ENCODE measurements around the gene STK17B. TPM values are rescaled to one million over a fixed set of nuclear protein-coding genes. Genes with fewer than 3 reads are reported as not detected.

Gene STK17B
- total and polyA plus RNA-seq, 2 of the 13 experiments (the other 11 are each of a cell fraction or from before 2014, with no cell fraction given) = 1.6 to 4.5 TPM

GRCh38 chr2:196162586-196163175 lies 8.7 kb downstream of the STK17B start:
- POLR2A ChIA-PET = no interaction called here
- in situ Hi-C loops (cut with HindIII; ENCODE audit: extremely low pct_ligation_motif_present, low pct_unique_long_range_greater_than_20kb) = no loop called here

More at GRCh38 chr2:196162586-196163175, 8.7 kb downstream of the STK17B start:
- Histone ChIP-seq H3K79me2 (ENCODE audit: insufficient read depth, low read length) (no peaks in the 10 kb centered on the region), H3K4me1 (ENCODE audit: insufficient read depth, low read length) (no peaks in the 10 kb centered on the region), H3K4me3 (replicated peaks in 1 of 3; ENCODE audit: insufficient read depth in 1 of 3, low read depth in 2 of 3, low read length in 3 of 3) (no peak overlapping the region), H3K4me2 (ENCODE audit: low read depth, low read length) (no peak overlapping the region), H2AFZ (ENCODE audit: low read length) (no peak overlapping the region), H3K9me3 (ENCODE audit: low read length) (no peaks in the 10 kb centered on the region), H4K20me1 (ENCODE audit: insufficient read depth, low read length) (no peaks in the 10 kb centered on the region), H3K27ac (ENCODE audit: extremely low read length, insufficient read depth, low read length) (no peak overlapping the region), H3K9ac (ENCODE audit: insufficient read depth, low read depth, low read length) (no peak overlapping the region), H3K36me3 (replicated peaks in 1 of 2; ENCODE audit: control insufficient read depth in 1 of 2, insufficient read depth in 2 of 2, low read length in 2 of 2) (no peaks in the 10 kb centered on the region), H3K27me3 (ENCODE audit: control insufficient read depth in 1 of 2, insufficient read depth in 2 of 2, low read length in 2 of 2) (no peaks in the 10 kb centered on the region)
- 90% methylated on average over 6 of the region's 6 CpGs for WGBS (ENCODE audit: low lambda C conversion rate)
- BruUV-seq (replicated peaks) = no TSS peak
- no peak for DNase-seq (ENCODE audit: low spot score)
- CTCF ChIA-PET (ENCODE audit: low intra/inter-chr PET ratio, low total read pairs) = no interaction called here
- no peak for ATAC-seq
- TF ChIP-seq JUN (CRISPR knock-in tag; IDR thresholded peaks at IDR 0.05) = no peak
- no peak for TF ChIP-seq FOXK2 (IDR thresholded peaks at IDR 0.05)
- TF ChIP-seq ZNF850 (CRISPR knock-in tag; conservative IDR thresholded peaks at IDR 0.05) = no peak
- TF ChIP-seq ATF5 (CRISPR knock-in tag; IDR thresholded peaks at IDR 0.05; ENCODE audit: low read depth) = no peak
- no peak for TF ChIP-seq SRSF4 (IDR thresholded peaks at IDR 0.05; ENCODE audit: low read depth, low read length, poor library complexity, severe bottlenecking)
- TF ChIP-seq ZNF549 (CRISPR knock-in tag; IDR thresholded peaks at IDR 0.05) = no peak
- TF ChIP-seq SATB2 (CRISPR knock-in tag; IDR thresholded peaks at IDR 0.05) = no peak
- no peak for TF ChIP-seq NR2C2 (CRISPR knock-in tag; IDR thresholded peaks at IDR 0.05; ENCODE audit: borderline replicate concordance)
- TF ChIP-seq ZNF280B (CRISPR knock-in tag; IDR thresholded peaks at IDR 0.05; ENCODE audit: borderline replicate concordance) = no peak
- TF ChIP-seq MXD1 (CRISPR knock-in tag; IDR thresholded peaks at IDR 0.05) = no peak
- no peak for TF ChIP-seq NR2F2 (IDR thresholded peaks at IDR 0.05; ENCODE audit: borderline replicate concordance, low read depth)
- TF ChIP-seq ZSCAN20 (CRISPR knock-in tag; IDR thresholded peaks at IDR 0.05; ENCODE audit: borderline replicate concordance) = no peak
- no peak for TF ChIP-seq KDM5B (CRISPR knock-in tag; IDR thresholded peaks at IDR 0.05; ENCODE audit: borderline replicate concordance)
- TF ChIP-seq ETV6 (CRISPR knock-in tag; conservative IDR thresholded peaks at IDR 0.05) = no peak
- TF ChIP-seq MAFK (conservative IDR thresholded peaks at IDR 0.05 in 1 of 2, IDR thresholded peaks at IDR 0.05 in 1 of 2; ENCODE audit: low read length in 2 of 2) = no peak
- no peak for TF ChIP-seq ZBTB3 (CRISPR knock-in tag; IDR thresholded peaks at IDR 0.05; ENCODE audit: borderline replicate concordance, low read depth)
- TF ChIP-seq GPBP1L1 (CRISPR knock-in tag; IDR thresholded peaks at IDR 0.05) = no peak
- no peak for TF ChIP-seq PPARG (CRISPR knock-in tag; conservative IDR thresholded peaks at IDR 0.05)
- no peak for TF ChIP-seq BRCA1 (CRISPR knock-in tag; IDR thresholded peaks at IDR 0.05)
- intact Hi-C loops (cut with micrococcal nuclease; ENCODE audit: unreplicated experiment) = no loop called here
- FAIRE-seq = no peak

Measured in HepG2 (cell line).